Caco-2 (cell line): ENCODE data around the gene FHIT. TPM values are rescaled to one million over a fixed set of nuclear protein-coding genes. Genes with fewer than 3 reads are reported as not detected.

Experiments used
- BruUV-seq: library from RNA; stranded (reverse); fragments of 400-500 nt; replicated peaks from 2 replicates; lab custom pipeline; 2021; lab: Mats Ljungman, UMichigan
- CTCF ChIA-PET: fragments of 300-600 bp; sonication (Branson Sonifier 250); formaldehyde crosslinking; loops from one replicate; lab custom pipeline; 2022; ENCODE audit warnings: antibody characterized with exemption; lab: Charles Lee
- POLR2A ChIA-PET: fragments of 300-600 bp; sonication (Branson Sonifier 250); formaldehyde crosslinking; loops from one replicate; lab custom pipeline; 2022; ENCODE audit warnings: antibody characterized with exemption; lab: Charles Lee
- DNase-seq, 2 experiments: peaks; one replicate each; pipeline versions ENCODE4 v3.0.0 to v3.0.0-alpha.2; 2020 to 2022
- H3K27me3 ChIP-seq: replicated peaks from 2 replicates; pipeline ENCODE4 v1.6.0; 2011; ENCODE audit warnings: low read length; ENCODE audit not compliant: control insufficient read depth, insufficient read depth
- H3K36me3 ChIP-seq: 2 replicates; pipeline ENCODE4 v1.5.1; 2011; ENCODE audit warnings: low read length; ENCODE audit not compliant: control insufficient read depth, insufficient read depth
- H3K4me1 ChIP-seq: fragments of 250-450 bp; sonication (Bioruptor Pico); 2 replicates; pipeline ENCODE4 v1.5.1; 2020; ENCODE audit warnings: mild to moderate bottlenecking
- H3K4me3 ChIP-seq: 2 replicates; pipeline ENCODE4 v1.5.1; 2011; ENCODE audit warnings: low read depth, mild to moderate bottlenecking, control low read depth, low read length
- H3K9me3 ChIP-seq: fragments of 250-450 bp; sonication (Bioruptor Pico); 2 replicates; pipeline ENCODE4 v1.5.1; 2020; ENCODE audit warnings: mild to moderate bottlenecking, moderate library complexity
- H3K27ac Mint-ChIP-seq: one replicate; pipeline ENCODE4 v1.8.0; 2022; ENCODE audit warnings: mixed read lengths; ENCODE audit not compliant: unreplicated experiment
- H3K27me3 Mint-ChIP-seq: one replicate; pipeline ENCODE4 v1.8.0; 2022; ENCODE audit warnings: mixed read lengths; ENCODE audit not compliant: insufficient read depth, unreplicated experiment
- H3K36me3 Mint-ChIP-seq: one replicate; pipeline ENCODE4 v1.8.0; 2022; ENCODE audit warnings: mild to moderate bottlenecking, mixed read lengths; ENCODE audit not compliant: insufficient read depth, unreplicated experiment
- H3K4me1 Mint-ChIP-seq: one replicate; pipeline ENCODE4 v1.8.0; 2022; ENCODE audit warnings: low read depth, mixed read lengths; ENCODE audit not compliant: unreplicated experiment
- H3K4me3 Mint-ChIP-seq: one replicate; pipeline ENCODE4 v1.8.0; 2022; ENCODE audit warnings: mild to moderate bottlenecking, moderate library complexity, mixed read lengths; ENCODE audit not compliant: unreplicated experiment
- H3K9me3 Mint-ChIP-seq: one replicate; pipeline ENCODE4 v1.8.0; 2022; ENCODE audit warnings: mixed read lengths; ENCODE audit not compliant: unreplicated experiment
- CTCF ChIP-seq, 2 experiments: fragments of 200-600 bp in 1 of 2; IDR thresholded peaks; 1 replicate in 1 of 2; 2 replicates in 1 of 2; pipeline versions ENCODE4 v1.5.1 to v1.8.0; 2011 to 2022; ENCODE audit warnings: antibody characterized with exemption in 1 of 2, control low read depth in 1 of 2, inconsistent platforms in 1 of 2, low read depth in 1 of 2, low read length in 1 of 2, mild to moderate bottlenecking in 1 of 2, moderate library complexity in 1 of 2; ENCODE audit not compliant: insufficient read depth in 1 of 2, severe bottlenecking in 1 of 2, unreplicated experiment in 1 of 2
- intact Hi-C: fragments of 100-400 bp; cut with micrococcal nuclease; formaldehyde crosslinking; loops from one replicate; pipeline ENCODE4 v1.10.0; 2022; ENCODE audit not compliant: unreplicated experiment
- total RNA-seq: library from RNA; stranded (reverse); gene quantifications from 2 replicates; pipeline ENCODE4 v1.2.3, GENCODE V29; 2022

Gene FHIT
- total RNA-seq, 1 experiment from 2014 or later: 8.3 TPM

GRCh38 chr3:60313951-60314461 lies 937.2 kb downstream of the FHIT start:
- no peak overlapping the region for H3K27ac Mint-ChIP-seq
- intact Hi-C loops: loop anchor here (1.0 kb wide), 1 partner anchor 45 kb away; no protein-coding TSS in a partner anchor
- H3K4me3 ChIP-seq: no peak overlapping the region
- H3K9me3 ChIP-seq: no peaks in the 10 kb centered on the region
- peak; percentile 32 to 39 for DNase-seq
- H3K27me3 Mint-ChIP-seq: no peaks in the 10 kb centered on the region
- H3K36me3 ChIP-seq: no peaks in the 10 kb centered on the region
- ChIA-PET CTCF (no interaction called here), POLR2A (no interaction called here)
- H3K9me3 Mint-ChIP-seq: no peaks in the 10 kb centered on the region
- H3K27me3 ChIP-seq: no peaks in the 10 kb centered on the region
- H3K4me3 Mint-ChIP-seq: no peak overlapping the region
- TF ChIP-seq CTCF (IDR thresholded peaks at IDR 0.05; ENCODE audit: insufficient read depth in 1 of 2, low read depth in 1 of 2, low read length in 1 of 2, severe bottlenecking in 1 of 2, unreplicated experiment in 1 of 2): no peak
- H3K36me3 Mint-ChIP-seq: no peaks in the 10 kb centered on the region
- H3K4me1 ChIP-seq: peaks cover 26% of the 10 kb centered on the region
- peaks cover 13% of the 10 kb centered on the region for H3K4me1 Mint-ChIP-seq
- no TSS peak for BruUV-seq

GRCh38 chr3:60313231-60313798 lies 937.9 kb downstream of the FHIT start:
- Histone ChIP-seq H3K27me3 (no peaks in the 10 kb centered on the region), H3K36me3 (no peaks in the 10 kb centered on the region), H3K4me3 (no peak overlapping the region), H3K4me1 (peaks cover 26% of the 10 kb centered on the region), H3K9me3 (no peaks in the 10 kb centered on the region)
- intact Hi-C loops: loop anchor here (1.0 kb wide), 1 partner anchor 44 kb away; no protein-coding TSS in a partner anchor
- POLR2A ChIA-PET: no interaction called here
- no peak overlapping the region for H3K27ac Mint-ChIP-seq
- H3K4me3 Mint-ChIP-seq: no peak overlapping the region
- no peak for TF ChIP-seq CTCF (IDR thresholded peaks at IDR 0.05; ENCODE audit: insufficient read depth in 1 of 2, low read depth in 1 of 2, low read length in 1 of 2, severe bottlenecking in 1 of 2, unreplicated experiment in 1 of 2)
- no peaks in the 10 kb centered on the region for H3K27me3 Mint-ChIP-seq
- CTCF ChIA-PET: no interaction called here
- H3K4me1 Mint-ChIP-seq: peaks cover 13% of the 10 kb centered on the region
- no peak for DNase-seq
- no peaks in the 10 kb centered on the region for H3K36me3 Mint-ChIP-seq
- no peaks in the 10 kb centered on the region for H3K9me3 Mint-ChIP-seq
- no TSS peak for BruUV-seq

GRCh38 chr3:60309539-60310268 lies 941.5 kb downstream of the FHIT start:
- no peaks in the 10 kb centered on the region for H3K27me3 ChIP-seq
- Mint-ChIP-seq H3K27ac (no peak overlapping the region), H3K4me3 (no peak overlapping the region), H3K4me1 (peaks cover 26% of the 10 kb centered on the region), H3K27me3 (no peaks in the 10 kb centered on the region), H3K36me3 (no peaks in the 10 kb centered on the region), H3K9me3 (no peaks in the 10 kb centered on the region)
- no peak for DNase-seq
- ChIA-PET POLR2A (no interaction called here), CTCF (no interaction called here)
- peaks cover 31% of the 10 kb centered on the region for H3K4me1 ChIP-seq
- BruUV-seq: no TSS peak
- no peak for TF ChIP-seq CTCF (IDR thresholded peaks at IDR 0.05; ENCODE audit: insufficient read depth in 1 of 2, low read depth in 1 of 2, low read length in 1 of 2, severe bottlenecking in 1 of 2, unreplicated experiment in 1 of 2)
- H3K4me3 ChIP-seq: no peak overlapping the region
- no peaks in the 10 kb centered on the region for H3K36me3 ChIP-seq
- no peaks in the 10 kb centered on the region for H3K9me3 ChIP-seq
- intact Hi-C loops: no loop called here
